Right atrium auricular region (tissue), 2 donors: ENCODE data around the gene MEGF8. TPM values are rescaled to one million over a fixed set of nuclear protein-coding genes. Genes with fewer than 3 reads are reported as not detected.

Experiments used
- DNase-seq: peaks from one replicate; pipeline ENCODE4 v3.0.0-alpha.2; 2019; ENCODE audit warnings: low spot score
- H3K27ac ChIP-seq, 2 donors: fragments of 200-600 bp; sonication (generic); 1 replicate in 1 of 2; 2 replicates in 1 of 2; pipeline ENCODE4 v1.5.1; 2016 to 2019
- H3K27me3 ChIP-seq, 2 donors: fragments of 200-600 bp; sonication (generic); one replicate each; pipeline versions ENCODE4 v1.5.1 to v1.6.0; 2017 to 2019
- H3K36me3 ChIP-seq: fragments of 200-600 bp; sonication (generic); one replicate; pipeline ENCODE4 v1.5.1; 2016
- H3K4me1 ChIP-seq, 2 donors: fragments of 200-600 bp; sonication (generic); one replicate each; pipeline versions ENCODE4 v1.5.1 to v1.6.0; 2017 to 2019
- H3K4me3 ChIP-seq, 2 donors: fragments of 200-600 bp; sonication (generic); 1 replicate in 1 of 2; 2 replicates in 1 of 2; pipeline ENCODE4 v1.5.1; 2017 to 2019; ENCODE audit warnings: mild to moderate bottlenecking in 1 of 2, moderate library complexity in 1 of 2
- H3K9me3 ChIP-seq, 2 donors: fragments of 200-600 bp; sonication (generic); one replicate each; pipeline ENCODE4 v1.5.1; 2019
- CTCF ChIP-seq, 2 donors: fragments of 200-600 bp; sonication (generic); IDR thresholded peaks; one replicate each; pipeline ENCODE4 v1.5.1; 2019; ENCODE audit warnings: antibody characterized with exemption in 2 of 2
- total RNA-seq, 2 donors: library from RNA; depleted of rRNA; stranded (reverse); fragments of >200 nt; gene quantifications; one replicate each; pipeline ENCODE4 v1.1.0, GENCODE V29; 2016

The MEGF8 gene
- total RNA-seq, 2 donors from 2014 or later: 24.3 to 31.2 TPM

DNA sequence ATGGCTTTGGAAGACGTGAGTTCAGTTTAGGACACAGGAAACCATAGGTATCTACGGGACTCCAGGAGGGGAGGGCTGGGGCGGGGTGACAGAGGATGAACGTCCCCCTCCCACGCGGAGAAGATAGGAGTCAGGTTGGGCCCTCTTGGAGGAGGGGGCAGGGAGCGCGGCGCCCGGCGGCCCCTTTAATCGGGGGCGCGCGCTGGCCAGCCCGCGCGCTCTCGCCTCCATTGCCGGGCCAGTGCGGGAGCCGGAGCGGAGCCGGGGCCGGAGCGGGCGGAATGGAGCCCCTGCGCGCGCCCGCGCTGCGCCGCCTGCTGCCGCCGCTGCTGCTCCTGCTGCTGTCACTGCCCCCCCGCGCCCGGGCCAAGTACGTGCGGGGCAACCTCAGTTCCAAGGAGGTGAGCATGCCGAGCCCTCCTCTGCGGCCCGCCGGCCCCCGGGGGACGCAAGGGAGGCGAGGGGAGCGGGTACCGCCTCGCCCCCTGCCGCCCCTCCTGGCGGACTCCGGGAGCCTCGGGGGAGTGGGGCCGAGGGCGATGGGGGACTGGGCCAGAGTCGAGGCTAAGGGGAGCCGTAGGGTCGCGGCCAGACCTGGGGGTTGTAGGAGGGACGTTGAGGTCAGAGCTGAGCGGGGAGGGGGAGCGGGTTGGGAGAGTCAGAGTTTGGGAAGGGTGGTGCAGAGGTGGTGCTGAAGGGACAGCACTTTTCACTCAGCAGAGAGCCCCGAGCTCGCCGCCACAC, 12.2 kb upstream of the MEGF8 start, which contains the start of gene TMEM145:
TMEM145 (plus strand) TSS at position 214 of the 744 bp plus-strand sequence; CDS start at position 282, 68 bp downstream.
- Histone ChIP-seq H3K9me3 (no peaks in the 10 kb centered on the region), H3K4me1 (peaks cover 0 to 14% of the 10 kb centered on the region in 2 donors), H3K4me3 (peak within 1 kb of the TSS; percentile 50 to 57), H3K27me3 (no peaks in the 10 kb centered on the region), H3K27ac (no peak within 1 kb of the TSS), H3K36me3 (no peaks in the 10 kb centered on the region)
- no peak for DNase-seq
- TF ChIP-seq CTCF (IDR thresholded peaks at IDR 0.05): peak in 1 of 2 donors; percentile 40

DNA sequence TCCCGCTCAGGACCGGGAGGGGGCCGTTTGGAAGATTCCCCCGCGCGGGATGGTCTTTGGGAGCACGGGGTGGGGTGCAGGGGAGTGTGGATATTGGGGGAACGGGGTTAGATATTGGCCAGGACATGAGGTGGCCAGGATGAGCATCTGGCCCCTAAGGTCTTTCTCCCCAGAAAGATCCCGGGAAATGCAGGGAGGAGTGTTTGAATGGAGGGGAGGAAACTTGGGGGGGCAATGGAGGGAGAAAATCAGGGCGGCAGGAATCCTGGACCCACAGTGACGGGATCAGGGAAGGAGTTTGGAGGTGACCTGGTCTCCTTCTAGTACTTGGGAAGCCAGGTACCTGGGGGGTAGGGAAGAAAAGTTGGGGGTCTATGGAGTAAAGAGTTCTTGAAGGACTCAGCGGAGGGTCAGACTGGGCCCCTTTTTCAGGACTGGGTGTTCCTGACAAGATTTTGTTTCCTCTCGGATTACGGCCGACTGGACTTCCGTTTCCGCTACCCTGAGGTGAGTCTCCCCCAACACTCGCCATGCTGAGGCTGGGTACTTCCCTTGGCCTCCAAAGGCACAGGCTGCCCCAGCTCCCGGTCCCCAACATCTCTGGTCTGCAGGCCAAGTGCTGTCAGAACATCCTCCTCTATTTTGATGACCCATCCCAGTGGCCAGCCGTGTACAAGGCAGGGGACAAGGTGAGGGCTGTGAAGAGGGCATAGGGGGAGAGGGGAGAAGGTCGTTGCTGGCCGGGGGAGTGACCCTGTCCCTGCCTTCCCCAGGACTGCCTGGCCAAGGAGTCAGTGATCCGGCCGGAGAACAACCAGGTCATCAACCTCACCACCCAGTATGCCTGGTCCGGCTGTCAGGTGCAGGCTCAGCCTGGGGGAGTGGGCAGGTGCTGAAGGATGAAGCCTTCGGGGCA, 11.3 kb upstream of the MEGF8 start:
- H3K36me3 ChIP-seq: no peaks in the 10 kb centered on the region
- H3K4me3 ChIP-seq: peak overlapping the region in 1 of 2 donors; percentile 57
- H3K4me1 ChIP-seq: peaks cover 0 to 14% of the 10 kb centered on the region in 2 donors
- H3K27me3 ChIP-seq: no peaks in the 10 kb centered on the region
- H3K9me3 ChIP-seq: no peaks in the 10 kb centered on the region
- TF ChIP-seq CTCF (IDR thresholded peaks at IDR 0.05): no peak
- no peak for DNase-seq
- H3K27ac ChIP-seq: no peak overlapping the region

GRCh38 chr19:42315024-42315423, 10.4 kb upstream of the MEGF8 start:
- no peaks in the 10 kb centered on the region for H3K9me3 ChIP-seq
- H3K27ac ChIP-seq: no peak overlapping the region
- TF ChIP-seq CTCF (IDR thresholded peaks at IDR 0.05): no peak
- H3K4me1 ChIP-seq: peaks cover 0 to 14% of the 10 kb centered on the region in 2 donors
- no peaks in the 10 kb centered on the region for H3K27me3 ChIP-seq
- DNase-seq: no peak
- no peaks in the 10 kb centered on the region for H3K36me3 ChIP-seq
- no peak overlapping the region for H3K4me3 ChIP-seq

- TF ChIP-seq CTCF (IDR thresholded peaks at IDR 0.05): no peak
- no peak for DNase-seq
Observed at GRCh38 chr19:42316223-42317211, 8.9 kb upstream of the MEGF8 start.

GRCh38 chr19:42317535-42317934, 7.9 kb upstream of the MEGF8 start:
- Histone ChIP-seq H3K4me1 (peaks cover 0 to 14% of the 10 kb centered on the region in 2 donors), H3K36me3 (no peaks in the 10 kb centered on the region), H3K27ac (no peak overlapping the region), H3K9me3 (no peaks in the 10 kb centered on the region), H3K4me3 (no peak overlapping the region), H3K27me3 (no peaks in the 10 kb centered on the region)
- TF ChIP-seq CTCF (IDR thresholded peaks at IDR 0.05): no peak
- DNase-seq: no peak

More at GRCh38 chr19:42316223-42317211, 8.9 kb upstream of the MEGF8 start:
- H3K4me1 ChIP-seq: peaks cover 0 to 14% of the 10 kb centered on the region in 2 donors
- H3K36me3 ChIP-seq: no peaks in the 10 kb centered on the region
- H3K4me3 ChIP-seq: no peak overlapping the region
- H3K27me3 ChIP-seq: no peaks in the 10 kb centered on the region
- no peaks in the 10 kb centered on the region for H3K9me3 ChIP-seq
- H3K27ac ChIP-seq: no peak overlapping the region
